ENCODE measurements around the gene LYL1. TPM values are rescaled to one million over a fixed set of nuclear protein-coding genes. Genes with fewer than 3 reads are reported as not detected.

Gene LYL1
- total and polyA plus RNA-seq, 9 of the 15 experiments (the other 6 are each of a cell fraction or from before 2014, with no cell fraction given): 1.3 to 266 (median 34.0) TPM

DNA sequence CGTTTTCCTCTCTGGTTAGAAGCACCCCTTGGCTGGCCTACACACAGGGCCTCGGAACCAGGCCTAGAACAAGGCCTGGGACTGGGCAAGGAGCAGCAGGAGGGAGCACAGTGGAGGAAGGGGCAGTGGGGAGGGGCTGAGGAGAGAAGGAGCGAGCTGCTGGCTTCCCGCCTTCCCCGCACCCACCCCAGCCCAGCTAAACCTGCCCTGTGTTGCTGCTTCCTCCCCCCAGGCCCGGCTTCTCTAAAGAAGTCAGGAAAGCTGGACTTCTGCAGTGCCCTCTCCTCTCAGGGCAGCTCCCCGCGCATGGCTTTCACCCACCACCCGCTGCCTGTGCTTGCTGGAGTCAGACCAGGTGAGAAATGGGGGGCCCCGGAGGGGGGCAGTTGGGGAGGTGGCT, 24.3 kb downstream of the LYL1 start:
- 0 out of 3 replicates have a peak overlapping the region, but pooled peaks have one; percentile 1 for H3K27ac ChIP-seq (ENCODE audit: extremely low read depth, low read depth, low read length)
- no peak overlapping the region for H3K4me2 ChIP-seq (ENCODE audit: insufficient read depth, low read length)
- FAIRE-seq (peak; percentile 19), ATAC-seq (no peak), DNase-seq (ENCODE audit: extremely low read depth in 1 of 4, low spot score in 3 of 4) (no peak)
- no peak overlapping the region for H2AFZ ChIP-seq (ENCODE audit: low read depth, low read length)
- BruUV-seq (replicated peaks): no TSS peak
- peak overlapping the region in 1 of 2 experiments; percentile 92; a peak in 2 of 4 replicates for H3K9ac ChIP-seq (ENCODE audit: insufficient read depth in 1 of 2, low read depth in 2 of 2, low read length in 2 of 2)
- intact Hi-C loops (cut with micrococcal nuclease): no loop called here
- no peaks in the 10 kb centered on the region for H4K20me1 ChIP-seq (replicated peaks; ENCODE audit: control insufficient read depth, insufficient read depth, low read length)
- H3K4me3 ChIP-seq: no peak overlapping the region
- H3K9me3 ChIP-seq (replicated peaks; ENCODE audit: control insufficient read depth, insufficient read depth, low read depth, low read length): no peaks in the 10 kb centered on the region
- no peaks in the 10 kb centered on the region for H3K79me2 ChIP-seq (ENCODE audit: control insufficient read depth, insufficient read depth, low read length)
- H3K27me3 ChIP-seq (ENCODE audit: control insufficient read depth in 2 of 2, insufficient read depth in 2 of 2, low read length in 2 of 2): no peaks in the 10 kb centered on the region
- TF ChIP-seq, protein P1, sequence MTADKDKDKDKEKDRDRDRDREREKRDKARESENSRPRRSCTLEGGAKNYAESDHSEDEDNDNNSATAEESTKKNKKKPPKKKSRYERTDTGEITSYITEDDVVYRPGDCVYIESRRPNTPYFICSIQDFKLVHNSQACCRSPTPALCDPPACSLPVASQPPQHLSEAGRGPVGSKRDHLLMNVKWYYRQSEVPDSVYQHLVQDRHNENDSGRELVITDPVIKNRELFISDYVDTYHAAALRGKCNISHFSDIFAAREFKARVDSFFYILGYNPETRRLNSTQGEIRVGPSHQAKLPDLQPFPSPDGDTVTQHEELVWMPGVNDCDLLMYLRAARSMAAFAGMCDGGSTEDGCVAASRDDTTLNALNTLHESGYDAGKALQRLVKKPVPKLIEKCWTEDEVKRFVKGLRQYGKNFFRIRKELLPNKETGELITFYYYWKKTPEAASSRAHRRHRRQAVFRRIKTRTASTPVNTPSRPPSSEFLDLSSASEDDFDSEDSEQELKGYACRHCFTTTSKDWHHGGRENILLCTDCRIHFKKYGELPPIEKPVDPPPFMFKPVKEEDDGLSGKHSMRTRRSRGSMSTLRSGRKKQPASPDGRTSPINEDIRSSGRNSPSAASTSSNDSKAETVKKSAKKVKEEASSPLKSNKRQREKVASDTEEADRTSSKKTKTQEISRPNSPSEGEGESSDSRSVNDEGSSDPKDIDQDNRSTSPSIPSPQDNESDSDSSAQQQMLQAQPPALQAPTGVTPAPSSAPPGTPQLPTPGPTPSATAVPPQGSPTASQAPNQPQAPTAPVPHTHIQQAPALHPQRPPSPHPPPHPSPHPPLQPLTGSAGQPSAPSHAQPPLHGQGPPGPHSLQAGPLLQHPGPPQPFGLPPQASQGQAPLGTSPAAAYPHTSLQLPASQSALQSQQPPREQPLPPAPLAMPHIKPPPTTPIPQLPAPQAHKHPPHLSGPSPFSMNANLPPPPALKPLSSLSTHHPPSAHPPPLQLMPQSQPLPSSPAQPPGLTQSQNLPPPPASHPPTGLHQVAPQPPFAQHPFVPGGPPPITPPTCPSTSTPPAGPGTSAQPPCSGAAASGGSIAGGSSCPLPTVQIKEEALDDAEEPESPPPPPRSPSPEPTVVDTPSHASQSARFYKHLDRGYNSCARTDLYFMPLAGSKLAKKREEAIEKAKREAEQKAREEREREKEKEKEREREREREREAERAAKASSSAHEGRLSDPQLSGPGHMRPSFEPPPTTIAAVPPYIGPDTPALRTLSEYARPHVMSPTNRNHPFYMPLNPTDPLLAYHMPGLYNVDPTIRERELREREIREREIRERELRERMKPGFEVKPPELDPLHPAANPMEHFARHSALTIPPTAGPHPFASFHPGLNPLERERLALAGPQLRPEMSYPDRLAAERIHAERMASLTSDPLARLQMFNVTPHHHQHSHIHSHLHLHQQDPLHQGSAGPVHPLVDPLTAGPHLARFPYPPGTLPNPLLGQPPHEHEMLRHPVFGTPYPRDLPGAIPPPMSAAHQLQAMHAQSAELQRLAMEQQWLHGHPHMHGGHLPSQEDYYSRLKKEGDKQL (CRISPR knock-in tag; IDR thresholded peaks at IDR 0.05; ENCODE audit: borderline replicate concordance): no peak
- peak; percentile 32 for TF ChIP-seq RBM22 (IDR thresholded peaks at IDR 0.05; ENCODE audit: low read depth, low read length, poor library complexity, severe bottlenecking)
- in situ Hi-C loops (cut with MboI): no loop called here
- whole genome bisulfite sequencing (ENCODE audit: insufficient coverage, low coverage, missing lambda C conversion rate): 82% methylated on average over 6 of the region's 10 CpGs
- POLR2A ChIA-PET: interaction anchor here (0.5 to 2.4 kb wide), 4 partner anchors 9 to 527 kb away, joined by 3 to 20 read pairs (median 7); no protein-coding TSS in a partner anchor
- H3K4me1 ChIP-seq (replicated peaks in 1 of 2; ENCODE audit: control insufficient read depth in 2 of 2, insufficient read depth in 2 of 2, low read length in 2 of 2): peaks cover 34 to 82% of the 10 kb centered on the region in 2 experiments
- no peaks in the 10 kb centered on the region for H3K9me1 ChIP-seq (ENCODE audit: control insufficient read depth, insufficient read depth, low read length)
- peaks cover 46% of the 10 kb centered on the region; the same call in 2 of the 3 replicates for H3K36me3 ChIP-seq (ENCODE audit: control insufficient read depth, insufficient read depth, low read length)
- CTCF ChIA-PET (ENCODE audit: low intra/inter-chr PET ratio): no interaction called here

Data from K562 (cell line).